ENCODE data around the gene BBS1.
"Not testable (repeated sequence)": the region's sequence is repeated elsewhere in the genome, so short reads cannot be mapped to it uniquely, and the experiment has no call there.

Gene BBS1

GRCh38 chr11:66529069-66529468 lies 18.6 kb downstream of the BBS1 start:
- no peak for DNase-seq

- no peak for DNase-seq
These were observed 19.2 kb downstream of the BBS1 start for GRCh38 chr11:66529655-66530054.

GRCh38 chr11:66530927-66531709 lies 20.7 kb downstream of the BBS1 start:
- no peak for DNase-seq

GRCh38 chr11:66531841-66532240 lies 21.4 kb downstream of the BBS1 start:
- DNase-seq: no peak

GRCh38 chr11:66532784-66533183 lies 22.3 kb downstream of the BBS1 start:
- DNase-seq: no peak

- no peak for DNase-seq
These were observed 28.9 kb downstream of the BBS1 start for GRCh38 chr11:66539170-66539869.

- DNase-seq: no peak
These were observed 29.4 kb downstream of the BBS1 start for GRCh38 chr11:66539870-66540213.

GRCh38 chr11:66540598-66540997 lies 30.2 kb downstream of the BBS1 start:
- DNase-seq: not testable (repeated sequence)

GRCh38 chr11:66541892-66542291 lies 31.5 kb downstream of the BBS1 start:
- DNase-seq: no peak

- no peak for DNase-seq
These were observed 31.9 kb downstream of the BBS1 start for GRCh38 chr11:66542362-66542761.

GRCh38 chr11:66543263-66544107 lies 33.0 kb downstream of the BBS1 start:
- peak; percentile 37 for DNase-seq

GRCh38 chr11:66544952-66545351 lies 34.5 kb downstream of the BBS1 start:
- not testable (repeated sequence) for DNase-seq

- peak; percentile 85 for DNase-seq
These were observed 35.4 kb downstream of the BBS1 start, which contains the start of gene ZDHHC24 for GRCh38 chr11:66545701-66546367. TSS of gene ZDHHC24 (minus strand) at chr11:66546048. CDS start at chr11:66546003, 45 bp downstream.

- no peak for DNase-seq
These were observed 36.0 kb downstream of the BBS1 start, which contains the start of gene ACTN3 for GRCh38 chr11:66546368-66546965. TSS of gene ACTN3 (plus strand) at chr11:66546903. CDS start at chr11:66546938, 35 bp downstream.

GRCh38 chr11:66546966-66547661 lies 36.7 kb downstream of the BBS1 start:
- DNase-seq: no peak

- no peak for DNase-seq
These were observed 37.2 kb downstream of the BBS1 start for GRCh38 chr11:66547662-66548009.

GRCh38 chr11:66548041-66548440 lies 37.6 kb downstream of the BBS1 start:
- DNase-seq: no peak

GRCh38 chr11:66548774-66549630 lies 38.6 kb downstream of the BBS1 start:
- no peak for DNase-seq

- no peak for DNase-seq
These were observed 39.3 kb downstream of the BBS1 start for GRCh38 chr11:66549696-66550095.

GRCh38 chr11:66550887-66551286 lies 40.5 kb downstream of the BBS1 start:
- no peak for DNase-seq

GRCh38 chr11:66554602-66555001 lies 44.2 kb downstream of the BBS1 start:
- DNase-seq: no peak

Measured in stimulated activated CD4-positive, alpha-beta T cell treated with anti-CD3 and anti-CD28 coated beads, Interleukin-12 subunit alpha, Interleukin-12 subunit beta, amount 100 ng/mL, for 4 hours (primary cell).